CD14-positive monocyte (primary cell): Measurements from ENCODE around the gene EPB41L4A. TPM values are rescaled to one million over a fixed set of nuclear protein-coding genes. Genes with fewer than 3 reads are reported as not detected.

Experiments
- DNase-seq, 3 donors: peaks; one replicate each; pipeline ENCODE4 v3.0.0-alpha.2; 2011 to 2022
- H2AFZ ChIP-seq: 2 replicates; pipeline ENCODE4 v1.6.0; 2012; ENCODE audit warnings: mild to moderate bottlenecking, low read depth, low read length, inconsistent platforms; ENCODE audit not compliant: insufficient read depth, poor library complexity, severe bottlenecking
- H3K27ac ChIP-seq, 2 donors: 1 replicate in 1 of 2; 2 replicates in 1 of 2; pipeline ENCODE4 v1.5.1; 2012 to 2013; ENCODE audit warnings: low read length in 2 of 2, control low read depth in 1 of 2, inconsistent platforms in 1 of 2, low read depth in 1 of 2, mild to moderate bottlenecking in 1 of 2
- H3K27me3 ChIP-seq, 2 donors: one replicate each; pipeline versions ENCODE4 v1.6.0 to v1.6.1; 2011 to 2013; ENCODE audit warnings: low read length in 2 of 2; ENCODE audit not compliant: control insufficient read depth in 2 of 2, insufficient read depth in 2 of 2
- H3K36me3 ChIP-seq, 2 donors: replicated peaks in 1 of 2; 1 replicate in 1 of 2; 2 replicates in 1 of 2; pipeline versions ENCODE4 v1.5.1 to v1.6.1; 2012 to 2013; ENCODE audit warnings: low read length in 2 of 2, control low read depth in 1 of 2, inconsistent platforms in 1 of 2, mild to moderate bottlenecking in 1 of 2; ENCODE audit not compliant: insufficient read depth in 2 of 2, control insufficient read depth in 1 of 2
- H3K4me1 ChIP-seq, 2 donors: 1 replicate in 1 of 2; 2 replicates in 1 of 2; pipeline versions ENCODE4 v1.5.1 to v1.6.1; 2012 to 2013; ENCODE audit warnings: low read length in 2 of 2, control low read depth in 1 of 2, inconsistent platforms in 1 of 2, mild to moderate bottlenecking in 1 of 2, moderate library complexity in 1 of 2; ENCODE audit not compliant: insufficient read depth in 2 of 2, control insufficient read depth in 1 of 2
- H3K4me2 ChIP-seq: replicated peaks from 2 replicates; pipeline ENCODE3; 2012; ENCODE audit warnings: low read length, moderate library complexity, mild to moderate bottlenecking; ENCODE audit not compliant: poor library complexity, severe bottlenecking; ENCODE audit errors: extremely low read depth
- H3K4me3 ChIP-seq, 3 experiments: fragments of 200-600 bp in 1 of 3; sonication (generic) in 1 of 3; replicated peaks in 1 of 3; 1 replicate in 2 of 3; 2 replicates in 1 of 3; pipeline ENCODE4 v1.5.1; 2011 to 2013; ENCODE audit warnings: low read length in 3 of 3, mild to moderate bottlenecking in 3 of 3, control low read depth in 2 of 3, low read depth in 2 of 3, inconsistent platforms in 1 of 3, moderate library complexity in 1 of 3
- H3K79me2 ChIP-seq: 2 replicates; pipeline ENCODE4 v1.6.0; 2012; ENCODE audit warnings: mild to moderate bottlenecking, control low read depth, inconsistent platforms, low read length, moderate library complexity; ENCODE audit not compliant: insufficient read depth
- H3K9ac ChIP-seq: 2 replicates; pipeline ENCODE4 v1.6.0; 2017; ENCODE audit warnings: low read length, mild to moderate bottlenecking; ENCODE audit not compliant: insufficient read depth, poor library complexity, severe bottlenecking
- H3K9me3 ChIP-seq, 2 donors: replicated peaks in 1 of 2; 1 replicate in 1 of 2; 2 replicates in 1 of 2; pipeline versions ENCODE4 v1.5.1 to v1.6.1; 2012 to 2013; ENCODE audit warnings: low read length in 2 of 2, control low read depth in 1 of 2; ENCODE audit not compliant: control insufficient read depth in 1 of 2, insufficient read depth in 1 of 2
- H4K20me1 ChIP-seq: 2 replicates; pipeline ENCODE4 v1.6.0; 2012; ENCODE audit warnings: mild to moderate bottlenecking, low read length, control low read depth, moderate library complexity; ENCODE audit not compliant: insufficient read depth
- H3K27ac Mint-ChIP-seq, 7 donors: one replicate each; pipeline ENCODE4 v1.8.0; 2020; ENCODE audit warnings: mild to moderate bottlenecking in 7 of 7, mixed read lengths in 7 of 7, moderate library complexity in 6 of 7, inconsistent platforms in 2 of 7
- H3K27me3 Mint-ChIP-seq, 3 donors: one replicate each; pipeline ENCODE4 v1.8.0; 2021 to 2022; ENCODE audit warnings: low read depth in 3 of 3, mild to moderate bottlenecking in 3 of 3, mixed read lengths in 3 of 3, moderate library complexity in 3 of 3, inconsistent platforms in 1 of 3
- H3K36me3 Mint-ChIP-seq, 2 donors: one replicate each; pipeline ENCODE4 v1.8.0; 2020; ENCODE audit warnings: mixed read lengths in 2 of 2, inconsistent platforms in 1 of 2, mild to moderate bottlenecking in 1 of 2
- H3K4me1 Mint-ChIP-seq: one replicate; pipeline ENCODE4 v1.8.0; 2020; ENCODE audit warnings: mild to moderate bottlenecking, mixed read lengths
- H3K4me3 Mint-ChIP-seq, 2 donors: one replicate each; pipeline ENCODE4 v1.8.0; 2020; ENCODE audit warnings: mild to moderate bottlenecking in 2 of 2, mixed read lengths in 2 of 2, moderate library complexity in 1 of 2
- H3K9me3 Mint-ChIP-seq, 7 donors: one replicate each; pipeline ENCODE4 v1.8.0; 2020 to 2022; ENCODE audit warnings: mixed read lengths in 7 of 7, mild to moderate bottlenecking in 6 of 7, moderate library complexity in 6 of 7, inconsistent platforms in 2 of 7
- WGBS: methylation state at CpG from one replicate; pipeline ENCODE4 v1.1.5; 2013; ENCODE audit warnings: missing lambda C conversion rate; ENCODE audit not compliant: insufficient coverage; 5-methylcytosine and 5-hydroxymethylcytosine counted together
- intact Hi-C, 2 donors: fragments of 100-400 bp; cut with micrococcal nuclease; formaldehyde crosslinking; loops; one replicate each; pipeline versions ENCODE4 v1.15.0 to v1.15.1; 2023
- polyA plus RNA-seq, 3 donors: library from polyadenylated mRNA; depleted of rRNA in 1 of 3; unstranded in 2 of 3; stranded (reverse) in 1 of 3; fragments of 300-500 nt in 2 of 3; fragments of >200 nt in 1 of 3; fragmentation: Illumina TruSeq in 2 of 3; gene quantifications; 1 replicate in 2 of 3; 2 replicates in 1 of 3; pipeline ENCODE4 v1.2.3, GENCODE V29; 2012 to 2021
- TF ChIP-seq, protein P1 (sequence below): fragments of 200-600 bp; IDR thresholded peaks from one replicate; pipeline ENCODE4 v1.8.0; 2022; ENCODE audit warnings: antibody characterized with exemption, mild to moderate bottlenecking

EPB41L4A gene
- polyA plus RNA-seq, 3 donors = 0.01 to 0.05 TPM; not detected in 1

- TF ChIP-seq, protein P1, sequence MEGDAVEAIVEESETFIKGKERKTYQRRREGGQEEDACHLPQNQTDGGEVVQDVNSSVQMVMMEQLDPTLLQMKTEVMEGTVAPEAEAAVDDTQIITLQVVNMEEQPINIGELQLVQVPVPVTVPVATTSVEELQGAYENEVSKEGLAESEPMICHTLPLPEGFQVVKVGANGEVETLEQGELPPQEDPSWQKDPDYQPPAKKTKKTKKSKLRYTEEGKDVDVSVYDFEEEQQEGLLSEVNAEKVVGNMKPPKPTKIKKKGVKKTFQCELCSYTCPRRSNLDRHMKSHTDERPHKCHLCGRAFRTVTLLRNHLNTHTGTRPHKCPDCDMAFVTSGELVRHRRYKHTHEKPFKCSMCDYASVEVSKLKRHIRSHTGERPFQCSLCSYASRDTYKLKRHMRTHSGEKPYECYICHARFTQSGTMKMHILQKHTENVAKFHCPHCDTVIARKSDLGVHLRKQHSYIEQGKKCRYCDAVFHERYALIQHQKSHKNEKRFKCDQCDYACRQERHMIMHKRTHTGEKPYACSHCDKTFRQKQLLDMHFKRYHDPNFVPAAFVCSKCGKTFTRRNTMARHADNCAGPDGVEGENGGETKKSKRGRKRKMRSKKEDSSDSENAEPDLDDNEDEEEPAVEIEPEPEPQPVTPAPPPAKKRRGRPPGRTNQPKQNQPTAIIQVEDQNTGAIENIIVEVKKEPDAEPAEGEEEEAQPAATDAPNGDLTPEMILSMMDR = no peak
- intact Hi-C loops = no loop called here
Measured at GRCh38 chr5:112125903-112126302, 293.2 kb downstream of the EPB41L4A start.

DNA sequence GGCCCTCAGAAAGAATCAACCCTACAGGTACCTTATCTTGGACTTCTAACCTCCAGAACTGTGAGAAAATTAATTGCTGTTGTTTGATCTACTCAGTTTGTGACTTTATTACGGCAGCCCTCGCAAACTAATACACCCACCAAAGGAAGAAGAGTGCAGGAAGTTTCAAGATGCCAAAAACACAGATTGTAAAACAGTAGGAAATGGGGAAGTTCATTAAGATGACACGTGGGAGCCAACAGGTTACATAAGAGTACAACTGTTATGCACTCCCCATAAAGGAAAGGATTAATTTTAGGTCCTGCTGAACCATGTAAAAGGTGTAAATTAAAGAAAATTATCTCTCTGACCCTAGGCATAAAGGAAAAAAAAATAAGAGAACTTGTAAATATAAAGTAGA lies 294.3 kb downstream of the EPB41L4A start:
- peaks cover 20% of the 10 kb centered on the region for H3K4me1 Mint-ChIP-seq
- H3K27me3 Mint-ChIP-seq = peaks cover 0 to 2% (median 0%) of the 10 kb centered on the region in 3 donors
- H3K4me3 ChIP-seq = no peak overlapping the region
- peak; percentile 17 to 53 (median 50) for DNase-seq
- H3K27me3 ChIP-seq = no peaks in the 10 kb centered on the region
- peak overlapping the region in 1 of 2 donors; percentile 73 for H3K4me3 Mint-ChIP-seq
- no peaks in the 10 kb centered on the region for H3K36me3 ChIP-seq
- H3K9ac ChIP-seq = no peak overlapping the region
- no CpG with 5 or more reads among the region's 3 CpGs for WGBS
- H3K36me3 Mint-ChIP-seq = no peaks in the 10 kb centered on the region
- TF ChIP-seq, protein P1 = no peak
- peak overlapping the region; percentile 7 for H2AFZ ChIP-seq
- no peaks in the 10 kb centered on the region for H3K9me3 ChIP-seq
- H3K4me2 ChIP-seq = no peak overlapping the region
- H3K27ac Mint-ChIP-seq = peak overlapping the region in 3 of 7 donors; percentile 24 to 37 (median 26)
- intact Hi-C loops = no loop called here
- no peaks in the 10 kb centered on the region for H3K79me2 ChIP-seq
- no peak overlapping the region for H3K27ac ChIP-seq
- no peaks in the 10 kb centered on the region for H4K20me1 ChIP-seq
- peaks cover 5 to 13% of the 10 kb centered on the region in 2 donors for H3K4me1 ChIP-seq
- peaks cover 0 to 5% (median 0%) of the 10 kb centered on the region in 7 donors for H3K9me3 Mint-ChIP-seq

More at GRCh38 chr5:112125903-112126302, 293.2 kb downstream of the EPB41L4A start:
- no peaks in the 10 kb centered on the region for H3K36me3 ChIP-seq
- no peaks in the 10 kb centered on the region for H3K9me3 ChIP-seq
- peaks cover 14% of the 10 kb centered on the region for H3K4me1 Mint-ChIP-seq
- no peak overlapping the region for H3K4me2 ChIP-seq
- H3K9ac ChIP-seq = no peak overlapping the region
- no peak overlapping the region for H3K27ac Mint-ChIP-seq
- peaks cover 0 to 3% (median 0%) of the 10 kb centered on the region in 7 donors for H3K9me3 Mint-ChIP-seq
- H3K27me3 Mint-ChIP-seq = peaks cover 0 to 2% (median 0%) of the 10 kb centered on the region in 3 donors
- no peak overlapping the region for H3K4me3 ChIP-seq
- no peaks in the 10 kb centered on the region for H4K20me1 ChIP-seq
- no peak overlapping the region for H3K4me3 Mint-ChIP-seq
- peaks cover 5 to 10% of the 10 kb centered on the region in 2 donors for H3K4me1 ChIP-seq
- no peaks in the 10 kb centered on the region for H3K36me3 Mint-ChIP-seq
- WGBS = no CpG with 5 or more reads among the region's 2 CpGs
- no peak overlapping the region for H2AFZ ChIP-seq
- DNase-seq = no peak
- no peaks in the 10 kb centered on the region for H3K79me2 ChIP-seq
- H3K27ac ChIP-seq = no peak overlapping the region
- H3K27me3 ChIP-seq = no peaks in the 10 kb centered on the region
